ENCODE measurements around the gene MSI2. TPM values are rescaled to one million over a fixed set of nuclear protein-coding genes. Genes with fewer than 3 reads are reported as not detected.

Gene MSI2
- total and polyA plus RNA-seq, 7 donors = 12.6 to 25.8 (median 21.3) TPM

DNA sequence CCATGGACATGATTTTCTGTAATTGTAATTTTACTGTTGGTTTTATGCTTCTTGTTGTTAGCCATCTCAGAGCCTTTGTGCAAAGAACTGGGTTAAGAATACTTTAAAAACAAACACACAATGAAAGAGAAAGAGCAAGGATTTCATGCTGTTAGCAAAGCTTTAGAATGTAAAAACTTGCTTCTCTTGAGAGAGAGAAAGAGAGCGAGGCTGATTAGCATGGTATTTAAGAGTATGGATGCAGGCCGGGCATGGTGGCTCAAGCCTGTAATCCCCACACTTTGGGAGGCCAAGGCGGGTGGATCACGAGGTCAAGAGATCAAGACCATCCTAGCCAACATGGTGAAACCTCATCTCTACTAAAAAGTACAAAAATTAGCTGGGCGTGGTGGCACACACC, 76.2 kb downstream of the MSI2 start:
- peaks cover 0 to 15% (median 8%) of the 10 kb centered on the region in 4 donors for H3K4me1 ChIP-seq
- intact Hi-C loops (cut with DNase I) = no loop called here
- WGBS, 2 donors = 96 to 97% methylated on average over 5 of the region's 5 CpGs
- H3K27ac ChIP-seq = no peak overlapping the region
- H3K36me3 ChIP-seq = no peaks in the 10 kb centered on the region
- no peaks in the 10 kb centered on the region for H3K27me3 ChIP-seq
- H3K9me3 ChIP-seq = no peaks in the 10 kb centered on the region
- TF ChIP-seq, protein P1, sequence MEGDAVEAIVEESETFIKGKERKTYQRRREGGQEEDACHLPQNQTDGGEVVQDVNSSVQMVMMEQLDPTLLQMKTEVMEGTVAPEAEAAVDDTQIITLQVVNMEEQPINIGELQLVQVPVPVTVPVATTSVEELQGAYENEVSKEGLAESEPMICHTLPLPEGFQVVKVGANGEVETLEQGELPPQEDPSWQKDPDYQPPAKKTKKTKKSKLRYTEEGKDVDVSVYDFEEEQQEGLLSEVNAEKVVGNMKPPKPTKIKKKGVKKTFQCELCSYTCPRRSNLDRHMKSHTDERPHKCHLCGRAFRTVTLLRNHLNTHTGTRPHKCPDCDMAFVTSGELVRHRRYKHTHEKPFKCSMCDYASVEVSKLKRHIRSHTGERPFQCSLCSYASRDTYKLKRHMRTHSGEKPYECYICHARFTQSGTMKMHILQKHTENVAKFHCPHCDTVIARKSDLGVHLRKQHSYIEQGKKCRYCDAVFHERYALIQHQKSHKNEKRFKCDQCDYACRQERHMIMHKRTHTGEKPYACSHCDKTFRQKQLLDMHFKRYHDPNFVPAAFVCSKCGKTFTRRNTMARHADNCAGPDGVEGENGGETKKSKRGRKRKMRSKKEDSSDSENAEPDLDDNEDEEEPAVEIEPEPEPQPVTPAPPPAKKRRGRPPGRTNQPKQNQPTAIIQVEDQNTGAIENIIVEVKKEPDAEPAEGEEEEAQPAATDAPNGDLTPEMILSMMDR (IDR thresholded peaks at IDR 0.05) = no peak
- TF ChIP-seq POLR2AphosphoS5 (IDR thresholded peaks at IDR 0.05) (no peak), EP300 (IDR thresholded peaks at IDR 0.05) (no peak), POLR2A (IDR thresholded peaks at IDR 0.05) (no peak)
- no peak for DNase-seq
- no peak overlapping the region for H3K4me3 ChIP-seq

DNA sequence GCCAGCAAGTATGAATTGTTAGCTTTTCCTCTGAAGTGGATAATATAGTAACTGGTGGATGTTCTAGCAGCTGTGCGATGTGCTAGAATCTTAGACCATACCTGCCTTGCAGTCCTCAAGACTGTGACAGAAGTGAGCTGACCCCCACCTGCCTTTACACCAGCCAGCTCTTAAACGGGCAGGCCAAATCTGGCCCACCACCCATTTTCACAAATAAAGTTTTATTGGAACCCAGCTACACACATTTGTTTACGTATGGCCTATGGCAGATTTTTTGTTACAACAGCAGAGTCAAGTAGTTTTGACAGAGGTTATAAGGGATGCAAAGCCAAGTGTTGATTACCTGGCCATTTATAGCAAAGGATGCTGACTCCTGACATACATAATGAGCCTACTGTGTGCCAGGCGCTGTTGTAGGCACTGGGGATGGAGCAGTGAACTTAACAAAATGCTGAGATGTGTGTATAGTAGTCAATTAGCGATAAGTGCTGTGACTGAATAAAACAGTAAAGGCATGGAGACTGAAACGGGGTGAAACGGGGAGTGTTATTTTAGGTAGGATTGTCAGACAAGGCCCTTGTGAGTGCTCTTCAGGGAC, 79.0 kb downstream of the MSI2 start:
- WGBS, 2 donors = 86 to 87% methylated on average over 7 of the region's 7 CpGs
- H3K27ac ChIP-seq = no peak overlapping the region

DNA sequence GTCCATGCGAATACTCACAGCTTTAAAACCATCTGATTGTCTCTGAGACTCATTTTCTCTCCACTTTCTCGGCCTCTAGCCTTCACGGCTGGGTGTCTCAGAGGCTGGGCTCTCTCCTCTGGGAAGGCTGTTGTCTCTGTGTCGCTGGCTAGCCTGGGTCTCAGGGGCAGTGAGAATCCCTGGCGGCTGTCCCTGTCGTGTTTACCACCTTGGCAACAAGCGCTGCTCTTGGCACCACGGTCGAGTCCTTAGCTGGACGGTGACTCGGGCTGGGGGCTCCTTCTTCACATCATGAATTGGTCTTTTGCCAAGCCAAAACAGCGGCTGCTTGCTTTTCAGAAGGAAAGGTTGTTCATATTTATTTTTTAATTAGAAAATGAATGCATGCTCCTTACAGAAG, 81.1 kb downstream of the MSI2 start:
- intact Hi-C loops (cut with DNase I) = no loop called here
- H3K4me3 ChIP-seq = no peak overlapping the region
- no peak for TF ChIP-seq POLR2AphosphoS5 (IDR thresholded peaks at IDR 0.05)
- no peak for TF ChIP-seq POLR2A (IDR thresholded peaks at IDR 0.05)
- TF ChIP-seq, protein P1 (IDR thresholded peaks at IDR 0.05) = no peak
- TF ChIP-seq EP300 (IDR thresholded peaks at IDR 0.05) = no peak
- WGBS, 2 donors = 89 to 91% methylated on average over 12 of the region's 12 CpGs
- peaks cover 0 to 5% (median 2%) of the 10 kb centered on the region in 4 donors for H3K4me1 ChIP-seq
- no peak for DNase-seq
- no peaks in the 10 kb centered on the region for H3K27me3 ChIP-seq
- no peaks in the 10 kb centered on the region for H3K36me3 ChIP-seq
- no peak overlapping the region for H3K27ac ChIP-seq
- no peaks in the 10 kb centered on the region for H3K9me3 ChIP-seq

More for the DNA sequence above, 79.0 kb downstream of the MSI2 start:
- TF ChIP-seq, protein P1 (IDR thresholded peaks at IDR 0.05) = no peak
- TF ChIP-seq POLR2AphosphoS5 (IDR thresholded peaks at IDR 0.05) (no peak), POLR2A (IDR thresholded peaks at IDR 0.05) (no peak), EP300 (IDR thresholded peaks at IDR 0.05) (no peak)
- no peak for DNase-seq
- intact Hi-C loops (cut with DNase I) = no loop called here
- Histone ChIP-seq H3K4me1 (peaks cover 0 to 4% (median 1%) of the 10 kb centered on the region in 4 donors), H3K27me3 (no peaks in the 10 kb centered on the region), H3K36me3 (no peaks in the 10 kb centered on the region), H3K9me3 (no peaks in the 10 kb centered on the region), H3K4me3 (no peak overlapping the region)

- DNase-seq = no peak
- intact Hi-C loops (cut with DNase I) = no loop called here
- WGBS, 2 donors = 68 to 90% methylated on average over 13 of the region's 13 CpGs
- Histone ChIP-seq H3K4me3 (no peak overlapping the region), H3K27ac (no peak overlapping the region), H3K36me3 (no peaks in the 10 kb centered on the region), H3K9me3 (no peaks in the 10 kb centered on the region), H3K27me3 (no peaks in the 10 kb centered on the region), H3K4me1 (peaks cover 0 to 6% (median 3%) of the 10 kb centered on the region in 4 donors)
- TF ChIP-seq POLR2AphosphoS5 (IDR thresholded peaks at IDR 0.05) = no peak
- no peak for TF ChIP-seq EP300 (IDR thresholded peaks at IDR 0.05)
- TF ChIP-seq POLR2A (IDR thresholded peaks at IDR 0.05) = no peak
- TF ChIP-seq, protein P1 (IDR thresholded peaks at IDR 0.05) = no peak
These were observed 82.1 kb downstream of the MSI2 start for GRCh38 chr17:57338257-57338914.

Data from sigmoid colon (tissue), 7 donors.